HG03457 (cell line): ENCODE measurements around the gene MYF6.
"Not testable (repeated sequence)": the region's sequence is repeated elsewhere in the genome, so short reads cannot be mapped to it uniquely, and the experiment has no call there.

ENCODE experiments used
- ATAC-seq: cut with Tn5 transposase; IDR thresholded peaks from one replicate; pipeline ENCODE4 v1.9.1; 2021; ENCODE audit warnings: moderate number of reproducible peaks; ENCODE audit not compliant: unreplicated experiment

Gene MYF6

DNA sequence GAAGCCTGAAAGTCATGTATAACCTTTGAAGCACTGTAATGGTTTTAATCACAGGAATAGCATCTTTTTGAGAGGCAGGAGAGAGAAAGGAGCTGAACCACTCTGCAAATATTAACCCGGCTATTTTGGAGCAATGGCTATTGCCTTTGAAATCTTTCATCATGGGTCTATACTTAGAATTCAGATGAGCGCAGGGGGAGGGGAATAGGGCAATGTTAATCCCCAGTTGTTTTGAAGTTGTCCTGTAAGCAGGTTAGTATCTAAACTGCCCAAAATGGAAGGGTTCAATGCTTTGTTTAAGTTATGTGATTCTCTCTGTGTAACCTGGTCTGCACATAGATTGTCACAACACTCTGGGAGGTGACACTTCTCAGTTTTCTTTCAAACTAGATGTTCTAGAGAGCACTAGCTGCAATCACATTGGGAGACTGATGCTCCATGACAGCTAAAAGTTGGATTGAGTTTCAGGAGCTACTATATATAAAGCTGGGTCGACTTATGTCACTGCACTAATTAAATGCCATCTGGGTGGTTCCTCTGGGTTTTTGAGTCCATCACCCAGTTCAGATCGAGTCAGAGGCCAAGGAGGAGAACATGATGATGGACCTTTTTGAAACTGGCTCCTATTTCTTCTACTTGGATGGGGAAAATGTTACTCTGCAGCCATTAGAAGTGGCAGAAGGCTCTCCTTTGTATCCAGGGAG is at the start of gene MYF6:
MYF6 (plus strand) TSS at position 509 of the 704 bp plus-strand sequence; CDS start at position 595, 86 bp downstream.
- no peak for ATAC-seq

DNA sequence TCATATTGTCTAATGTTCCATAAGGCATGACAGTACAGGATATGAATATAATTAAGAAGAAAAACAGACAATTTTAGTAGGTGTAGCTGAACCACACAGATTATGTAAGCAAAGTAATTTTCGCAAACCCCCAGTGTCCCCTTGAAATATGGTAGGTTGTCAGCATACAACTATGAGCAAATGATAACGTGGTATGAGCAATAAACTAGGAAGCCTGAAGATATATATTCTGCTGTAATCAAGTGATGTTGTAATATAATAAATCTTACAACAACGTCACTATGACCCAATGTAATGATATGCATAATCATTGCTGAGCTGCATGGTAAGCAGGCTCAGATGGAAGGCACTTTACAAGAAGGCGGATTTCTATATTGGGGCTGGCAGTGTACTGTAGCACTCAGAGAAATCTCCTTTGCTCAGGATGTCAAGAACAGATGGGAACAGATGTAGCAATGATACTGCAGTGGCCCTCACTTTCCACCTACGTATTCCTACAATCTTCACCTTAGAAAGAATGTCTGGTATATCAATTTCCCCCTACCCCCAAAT is 47.8 kb upstream of the MYF6 start:
- ATAC-seq, result no peak

DNA sequence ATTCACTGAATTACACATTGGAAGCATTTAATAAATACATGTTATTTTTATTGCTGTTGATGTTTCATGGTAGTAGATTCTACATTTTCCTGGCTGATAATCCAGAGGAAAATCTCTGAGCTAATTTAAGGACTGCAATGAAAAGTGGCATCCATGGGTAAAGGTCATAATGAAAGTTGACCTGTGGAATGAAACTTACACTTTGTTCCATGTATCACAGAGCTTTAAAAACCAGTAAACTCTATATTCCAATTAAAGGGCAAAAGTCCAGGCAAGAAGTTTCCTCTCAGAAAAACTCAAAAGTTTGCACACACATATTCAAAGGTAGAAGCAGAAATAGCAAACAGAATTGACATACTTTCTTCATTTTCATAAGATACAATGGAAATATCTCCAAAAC is 44.8 kb upstream of the MYF6 start:
- no peak for ATAC-seq

DNA sequence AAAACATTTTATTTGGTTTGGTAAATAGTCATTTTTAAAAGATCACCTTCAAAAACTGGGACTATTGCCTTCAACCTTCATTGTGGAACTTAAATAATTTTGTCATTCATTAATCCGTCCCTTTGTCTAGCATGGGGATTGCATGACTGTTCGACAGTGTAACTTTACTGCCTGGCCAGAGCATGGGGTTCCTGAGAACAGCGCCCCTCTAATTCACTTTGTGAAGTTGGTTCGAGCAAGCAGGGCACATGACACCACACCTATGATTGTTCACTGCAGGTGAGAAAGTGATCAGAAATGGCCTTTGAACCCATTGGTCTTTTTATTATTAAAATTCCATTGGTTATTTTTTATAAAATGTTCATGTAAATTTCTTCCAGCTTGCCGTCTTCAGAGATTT is 37.2 kb upstream of the MYF6 start:
- no peak for ATAC-seq

DNA sequence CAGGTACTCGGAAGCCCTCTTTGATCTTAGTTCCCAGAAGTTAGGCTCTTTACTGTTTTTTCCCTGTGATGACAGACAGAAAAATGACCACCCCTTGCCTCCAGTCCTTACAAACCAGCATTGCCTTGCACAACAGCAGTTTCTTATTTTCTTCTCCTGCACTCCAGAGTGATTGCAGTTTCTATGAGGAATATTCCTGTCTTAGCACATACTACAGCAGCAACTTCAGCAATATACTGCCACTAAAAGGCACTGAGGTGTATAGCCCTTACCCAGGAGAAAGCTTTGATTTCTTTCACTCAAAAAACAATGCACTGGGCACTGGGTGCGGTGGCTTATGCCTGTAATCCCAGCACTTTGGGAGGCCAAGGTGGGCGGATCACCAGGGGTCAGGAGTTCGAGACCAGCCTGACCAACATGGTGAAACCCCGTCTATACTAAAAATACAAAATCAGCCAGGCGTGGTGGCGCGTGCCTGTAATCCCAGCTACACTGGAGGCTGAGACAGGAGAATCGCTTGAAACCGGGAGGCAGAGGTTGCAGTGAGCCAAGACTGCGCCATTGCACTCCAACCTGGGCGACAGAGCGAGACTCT is 31.3 kb upstream of the MYF6 start:
- ATAC-seq, result not testable (repeated sequence)

DNA sequence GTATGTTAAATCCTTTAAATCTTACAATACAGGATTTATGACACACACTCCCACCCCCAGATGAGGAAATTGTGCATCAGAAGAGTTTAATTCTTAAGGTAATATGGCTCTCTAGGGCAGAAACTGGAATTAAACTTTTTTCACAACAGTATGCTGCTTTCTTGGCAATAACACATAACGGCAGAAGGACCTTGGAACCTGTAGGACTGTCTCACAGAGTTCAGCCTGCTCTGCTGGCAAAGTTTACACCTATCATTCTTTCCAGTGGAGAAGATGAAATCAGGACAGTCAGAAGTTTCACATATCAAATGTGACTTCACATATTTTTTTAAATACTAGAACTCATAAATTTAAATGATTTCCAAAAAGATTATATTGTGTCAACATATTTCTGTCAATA is 30.6 kb upstream of the MYF6 start:
- no peak for ATAC-seq

DNA sequence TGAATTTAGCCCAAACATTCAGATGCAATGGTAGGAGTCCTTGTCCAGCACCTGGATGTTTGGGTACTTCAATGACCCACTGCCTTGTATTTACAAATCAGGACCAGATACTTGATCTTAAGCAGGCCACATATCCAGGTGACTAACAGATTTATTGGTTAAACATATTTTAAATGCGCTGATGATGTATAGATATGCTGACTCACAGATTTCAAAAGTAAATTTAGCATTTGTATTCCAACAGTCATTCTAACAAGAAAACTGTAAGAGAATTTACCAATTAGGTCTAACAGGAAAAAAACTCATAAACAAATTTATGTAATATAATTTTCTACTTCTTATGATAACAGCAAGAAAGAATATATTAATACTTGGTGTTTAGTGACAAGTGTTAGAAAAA is 29.4 kb upstream of the MYF6 start:
- no peak for ATAC-seq

DNA sequence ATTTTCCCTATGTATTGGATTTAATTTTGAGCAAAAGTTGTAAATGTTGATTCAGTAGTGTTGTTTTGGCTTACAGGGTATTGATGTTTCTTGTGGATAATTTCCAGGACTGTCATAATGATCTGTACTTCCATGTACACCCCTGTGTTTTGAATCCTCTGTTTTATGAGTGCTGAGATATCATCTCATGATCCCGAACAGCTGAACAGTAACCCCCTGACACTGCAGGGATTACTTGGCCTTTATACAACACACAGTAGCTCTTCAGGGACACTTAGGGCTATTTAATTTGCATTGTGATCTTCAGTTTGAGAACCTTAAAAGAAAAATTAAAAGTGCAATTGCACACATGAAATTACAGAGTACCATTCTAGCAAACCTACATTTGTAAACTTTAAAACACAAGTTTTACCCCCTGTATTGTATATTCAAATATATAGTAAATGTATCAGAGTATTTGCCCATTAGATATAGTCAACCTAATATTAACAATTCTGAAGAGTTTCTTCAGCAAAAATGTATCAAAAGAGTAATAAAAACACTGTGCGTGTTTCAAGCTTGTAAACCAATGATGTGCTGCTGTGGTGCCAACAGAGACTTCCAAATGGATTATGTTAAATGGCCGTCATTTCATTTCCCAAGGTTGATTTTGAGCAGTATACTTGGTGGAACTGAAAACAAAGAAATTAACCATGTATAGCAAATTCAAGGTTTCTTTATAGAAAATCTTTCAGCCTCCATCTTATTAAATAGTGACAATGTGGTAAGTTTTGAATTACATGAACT is 27.9 kb upstream of the MYF6 start:
- no peak for ATAC-seq

DNA sequence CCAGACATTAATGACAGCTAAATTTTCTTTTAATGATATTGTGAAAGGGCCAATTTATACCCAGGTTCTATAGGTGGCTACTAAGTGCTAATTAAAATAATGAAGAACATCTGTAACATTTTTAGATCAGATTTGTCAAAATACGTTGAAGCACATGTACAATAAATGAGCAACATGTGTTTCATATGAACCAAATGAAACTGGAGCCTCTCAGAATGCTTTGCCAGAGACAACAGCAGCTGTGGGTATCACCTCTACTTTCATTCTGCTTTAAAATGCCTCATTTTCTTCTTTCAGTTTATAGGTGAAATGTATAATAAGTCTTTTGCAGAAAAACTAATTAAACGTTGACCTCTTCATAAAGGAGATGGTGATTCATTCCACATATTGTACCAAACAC is 26.1 kb upstream of the MYF6 start:
- ATAC-seq, result no peak

DNA sequence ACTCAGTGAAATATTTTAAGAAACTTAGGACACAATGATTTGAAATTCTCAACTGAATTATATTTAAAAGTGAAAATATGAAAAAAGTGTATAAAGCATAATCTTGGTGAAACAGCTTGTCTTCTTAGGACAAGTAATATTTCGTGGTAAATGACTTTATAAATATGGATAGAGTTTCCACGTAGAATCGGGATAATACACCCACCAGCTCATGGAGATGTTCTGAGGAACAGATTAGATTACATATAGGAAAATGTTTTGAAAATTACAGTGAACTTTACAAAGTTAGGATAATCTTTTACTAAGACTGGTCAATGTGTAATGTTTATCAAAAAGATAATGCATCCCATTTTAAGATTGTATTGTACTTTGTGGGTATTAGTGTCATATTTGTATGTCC is 25.6 kb upstream of the MYF6 start:
- ATAC-seq, result no peak

DNA sequence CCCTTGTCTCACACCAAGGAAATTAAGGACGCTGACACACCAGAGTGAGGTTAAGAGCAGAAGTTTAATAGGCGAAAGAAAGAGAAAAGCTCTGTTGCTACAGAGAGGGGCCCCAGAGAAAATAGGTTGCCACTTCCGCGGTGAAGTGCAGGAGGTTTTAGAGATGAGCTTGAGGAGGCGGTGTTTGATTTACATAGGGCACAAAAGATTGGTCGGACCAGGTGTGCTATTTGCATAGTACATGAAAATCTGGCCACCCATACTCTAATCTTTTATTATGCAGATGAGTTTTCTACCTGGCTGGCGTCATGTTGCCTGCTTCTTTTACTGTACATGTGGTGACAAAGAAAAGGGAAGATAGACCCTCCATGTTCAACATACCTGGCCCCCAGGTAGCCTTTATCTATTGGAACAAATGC is 23.3 kb upstream of the MYF6 start:
- ATAC-seq, result no peak

DNA sequence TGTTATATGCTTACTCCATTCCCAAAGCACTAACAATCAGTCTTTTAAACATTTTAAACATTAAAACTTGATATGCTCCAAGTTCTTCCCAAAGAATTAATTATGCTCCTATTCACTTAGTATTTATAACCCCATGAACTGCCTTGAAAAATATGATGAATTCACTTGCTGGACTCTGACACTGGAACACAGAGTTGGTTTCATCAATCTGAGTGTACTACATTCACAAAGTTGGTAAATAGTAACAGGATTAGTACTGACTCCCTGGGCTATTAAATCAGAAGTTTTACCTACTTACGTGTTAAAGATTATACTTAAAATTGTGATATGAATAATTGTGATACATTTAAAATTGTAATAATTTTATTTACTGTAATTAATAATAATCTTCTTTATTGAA is 17.3 kb upstream of the MYF6 start:
- no peak for ATAC-seq

DNA sequence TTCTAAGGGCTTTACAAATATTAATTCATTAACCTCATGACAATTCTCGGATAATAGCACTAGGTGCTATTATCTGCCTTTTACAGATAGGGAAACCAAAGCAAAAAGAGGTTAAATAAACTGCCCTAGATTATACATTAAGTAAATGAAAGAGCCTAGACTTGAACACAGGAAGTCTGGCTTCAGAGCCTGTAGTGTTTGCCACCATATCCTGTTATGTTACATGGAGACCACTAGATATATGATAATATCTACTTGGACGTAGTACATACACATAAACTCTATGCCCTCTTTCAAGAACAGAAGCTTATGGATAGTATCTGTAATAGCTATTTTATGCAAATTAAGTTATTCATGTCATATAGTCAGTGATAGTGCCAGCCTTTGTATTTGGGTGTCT is 16.9 kb upstream of the MYF6 start:
- ATAC-seq, result no peak

DNA sequence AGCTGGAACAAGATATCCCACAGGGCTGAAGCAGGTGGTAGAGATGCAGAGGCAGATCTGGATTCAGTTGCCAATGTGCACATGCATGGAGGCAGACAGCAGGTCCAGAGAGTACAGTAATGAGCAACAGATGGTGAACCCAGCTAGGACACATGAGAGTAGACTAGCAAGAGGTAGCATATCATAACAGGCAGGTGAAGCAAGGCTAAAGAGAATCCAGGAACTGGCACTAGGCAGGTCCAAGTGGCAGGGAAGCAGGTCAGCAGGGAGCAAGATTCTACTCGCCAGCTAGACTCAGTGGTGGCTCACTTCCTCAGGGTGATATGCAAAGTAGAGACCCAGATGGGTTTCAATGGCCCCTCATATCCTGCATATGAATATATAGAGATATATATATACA is 15.3 kb upstream of the MYF6 start:
- ATAC-seq, result no peak

DNA sequence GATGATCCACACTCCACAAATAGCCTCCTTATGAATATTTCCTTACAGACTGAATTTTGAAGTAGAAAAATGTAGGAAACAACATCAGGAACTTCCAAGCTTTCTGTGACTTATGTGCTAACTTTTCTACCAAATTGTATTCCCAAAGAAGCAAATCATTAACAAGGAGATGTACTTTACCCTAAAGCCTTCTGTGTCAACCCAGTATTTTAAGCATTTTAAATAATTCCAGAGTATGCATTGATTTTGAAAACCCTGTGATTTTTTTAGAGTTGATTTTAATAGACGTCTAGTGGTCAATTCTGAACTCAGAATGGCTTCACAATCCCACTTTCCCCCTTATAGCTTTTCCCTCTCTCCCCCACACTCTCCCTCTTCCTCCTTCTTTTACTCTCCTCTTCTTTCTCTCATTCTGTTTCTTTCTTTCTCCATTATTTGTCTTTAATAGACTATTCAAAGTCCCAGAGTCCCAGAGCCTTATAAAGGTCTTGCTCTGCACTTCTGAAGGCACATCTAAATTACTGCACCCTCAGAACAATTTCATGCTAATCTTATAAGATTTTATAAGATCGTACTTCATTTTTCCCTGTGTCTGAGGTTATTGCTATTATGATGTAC is 10.1 kb upstream of the MYF6 start:
- no peak for ATAC-seq

DNA sequence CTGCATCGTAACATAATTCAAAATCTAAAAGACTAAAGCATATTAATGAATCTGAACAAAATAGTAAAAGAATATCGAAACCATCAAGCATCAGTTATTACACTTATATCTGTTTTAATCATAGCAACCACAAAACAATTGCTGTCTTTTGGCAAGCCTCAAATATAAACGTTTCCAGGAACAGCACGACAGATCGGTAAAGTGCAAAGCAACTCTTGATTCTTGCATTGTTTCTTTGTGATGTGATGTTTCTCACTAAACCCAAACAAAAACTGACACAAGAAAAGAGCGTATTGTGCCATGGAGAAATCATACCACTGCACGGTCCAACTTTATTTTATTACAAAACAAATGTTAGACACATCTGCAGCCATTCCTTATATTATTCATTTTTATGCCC is 9.2 kb upstream of the MYF6 start:
- no peak for ATAC-seq

DNA sequence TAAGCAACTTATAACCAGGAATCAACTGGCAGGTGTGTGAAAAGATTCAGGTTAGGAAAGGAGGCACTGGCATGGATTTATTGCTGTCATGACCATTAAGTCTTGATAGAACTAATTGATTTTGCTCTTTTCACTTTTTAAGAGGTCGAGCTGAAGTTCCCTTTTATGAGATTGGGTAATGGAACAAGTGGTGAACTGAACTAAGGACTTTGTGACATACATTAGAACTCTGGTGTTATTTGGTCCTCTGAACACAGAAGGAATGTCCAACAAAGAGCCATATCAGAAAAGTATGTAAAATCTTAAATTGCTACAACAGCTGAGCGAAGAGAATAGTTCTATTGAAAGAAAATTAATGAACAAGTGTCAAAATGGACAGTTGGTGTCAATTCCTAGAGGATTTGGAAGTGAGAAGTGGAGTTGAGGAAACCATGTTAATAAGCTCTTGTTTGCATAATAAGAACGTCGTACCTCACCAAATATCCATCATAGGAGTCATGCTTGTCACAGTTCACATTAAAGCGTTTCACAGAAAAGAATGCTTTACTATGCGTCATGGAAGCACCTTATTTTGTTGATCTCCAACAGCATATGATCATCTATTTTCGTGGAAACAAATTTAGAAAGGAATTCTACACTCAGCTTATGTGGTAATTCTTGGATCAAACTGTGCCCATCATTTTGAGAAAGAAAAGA is 8.4 kb upstream of the MYF6 start:
- ATAC-seq, result no peak

DNA sequence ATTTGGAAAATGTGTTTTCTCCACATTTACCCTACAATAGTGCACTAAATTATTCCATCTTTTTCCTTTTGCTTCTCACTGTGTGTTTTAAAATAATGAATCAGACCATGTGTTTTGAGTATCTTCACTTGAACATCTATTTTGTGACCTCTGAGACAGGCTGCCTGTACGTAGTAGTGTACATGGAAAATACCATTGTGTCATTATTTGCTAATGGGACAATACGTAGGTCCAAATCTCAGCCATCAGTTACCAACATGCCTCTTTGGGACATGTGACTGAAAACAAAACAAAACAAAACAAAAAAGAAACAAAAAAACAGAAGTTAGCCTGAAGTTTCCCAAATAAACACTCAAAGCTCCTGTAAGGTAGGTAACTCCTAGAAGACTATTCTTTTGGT is 7.1 kb upstream of the MYF6 start:
- ATAC-seq, result no peak

DNA sequence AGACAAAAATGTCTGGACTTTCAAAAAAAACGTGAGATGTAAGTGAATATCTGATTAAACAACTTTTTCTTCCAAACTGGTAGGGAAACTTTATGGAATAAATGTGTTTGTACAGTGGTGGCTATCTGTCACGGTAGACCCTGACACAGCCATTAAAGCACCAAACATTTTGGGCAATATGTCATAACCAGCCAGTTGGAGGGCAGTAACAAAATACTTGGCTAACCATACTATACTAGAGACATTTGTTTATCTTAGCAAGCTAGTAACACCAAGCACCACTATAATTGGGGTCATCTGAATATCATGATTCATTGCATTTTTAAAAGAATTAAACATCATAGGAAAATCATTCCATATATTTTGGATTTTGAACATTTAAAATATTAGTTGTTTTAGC is 6.0 kb upstream of the MYF6 start:
- ATAC-seq, result no peak

DNA sequence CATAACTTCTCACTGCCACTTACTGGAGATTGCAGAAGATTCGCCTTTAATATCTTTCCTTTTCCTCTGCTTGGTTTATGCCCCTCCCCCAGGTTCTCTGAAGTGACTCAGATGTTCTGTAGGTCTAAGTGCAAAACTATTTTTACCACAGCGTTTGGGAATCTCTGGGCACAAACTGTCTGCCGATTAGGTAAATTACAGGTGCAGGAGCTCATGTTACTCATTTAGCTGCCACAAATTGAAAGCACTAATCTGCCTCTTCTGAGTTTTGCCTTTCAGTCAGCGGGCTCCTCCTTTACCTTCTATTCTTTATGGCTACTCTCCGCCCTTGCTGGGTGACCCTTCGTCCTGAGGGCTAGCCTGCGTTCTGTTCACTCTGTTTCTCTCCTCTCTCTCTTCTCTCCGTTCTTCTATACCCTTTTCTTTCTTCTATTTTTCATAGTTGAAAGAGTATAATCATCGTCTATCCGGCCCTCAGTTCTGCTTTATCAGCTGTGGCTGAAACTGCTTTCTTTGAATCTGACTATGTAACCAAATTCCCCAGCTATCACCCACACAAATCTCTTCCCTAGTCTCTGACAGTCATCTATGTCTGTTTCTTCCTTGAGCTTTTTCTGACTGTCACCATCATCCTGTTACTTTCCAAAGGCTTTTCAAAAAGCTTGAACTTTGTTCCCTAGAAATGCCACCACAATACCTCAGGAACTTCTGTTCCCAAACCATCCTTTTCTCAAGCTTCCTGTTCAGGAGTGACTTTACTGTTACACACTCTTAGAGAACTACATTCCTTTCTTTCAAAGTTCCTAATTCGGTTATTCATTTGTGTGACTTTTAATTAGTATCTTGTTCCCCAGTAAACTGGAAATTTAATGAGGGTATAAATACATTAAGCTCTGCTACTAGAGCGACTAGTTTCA is 4.3 kb upstream of the MYF6 start:
- peak; percentile 83 for ATAC-seq
